Measurements from ENCODE around the gene MAP2K6. TPM values are rescaled to one million over a fixed set of nuclear protein-coding genes. Genes with fewer than 3 reads are reported as not detected.

Gene MAP2K6
- total and polyA plus RNA-seq, 4 donors, result 2.2 to 14.4 (median 7.6) TPM

DNA sequence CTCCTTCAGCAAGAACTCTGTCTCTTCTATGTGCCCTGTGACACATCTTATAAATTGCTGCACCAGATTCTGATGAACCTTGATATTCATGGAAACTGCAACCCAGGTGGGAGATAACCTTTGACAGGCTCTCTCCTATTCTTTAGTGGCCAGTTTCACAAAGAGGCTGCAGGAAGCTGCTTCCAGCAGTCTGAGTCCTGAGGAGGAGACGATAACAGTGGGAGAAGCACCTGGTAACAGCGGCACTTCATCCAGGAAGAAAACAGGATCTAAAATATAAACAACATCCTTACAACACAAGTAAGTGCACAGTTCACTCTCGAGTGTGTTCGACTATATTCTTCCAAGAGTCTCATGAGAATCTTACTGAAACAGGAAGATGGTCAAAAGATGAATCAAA, 180.1 kb downstream of the MAP2K6 start:
- no peak for ATAC-seq (ENCODE audit: insufficient read depth, low FRiP score)
- peak in 1 of 3 donors; percentile 19 for DNase-seq
- H3K27ac ChIP-seq (ENCODE audit: low read depth in 1 of 2, low read length in 1 of 2), result no peak overlapping the region
- H3K27me3 ChIP-seq (ENCODE audit: control insufficient read depth in 3 of 3, insufficient read depth in 3 of 3, low read length in 2 of 3), result no peaks in the 10 kb centered on the region
- H3K4me1 ChIP-seq (ENCODE audit: control insufficient read depth in 5 of 5, insufficient read depth in 5 of 5, low read length in 5 of 5), result peaks cover 0 to 5% (median 0%) of the 10 kb centered on the region in 5 donors
- H3K9me3 ChIP-seq (ENCODE audit: control insufficient read depth in 4 of 4, insufficient read depth in 3 of 4, low read length in 3 of 4), result no peaks in the 10 kb centered on the region
- no peak overlapping the region for H3K9ac ChIP-seq (ENCODE audit: insufficient read depth in 1 of 2, low read length in 2 of 2)
- H3K36me3 ChIP-seq (ENCODE audit: control insufficient read depth in 4 of 4, insufficient read depth in 4 of 4, low read length in 4 of 4), result no peaks in the 10 kb centered on the region
- WGBS, 2 donors, result 62 to 68% methylated on average over 4 of the region's 4 CpGs
- no peak overlapping the region for H3K4me3 ChIP-seq
- TF ChIP-seq, protein P1, sequence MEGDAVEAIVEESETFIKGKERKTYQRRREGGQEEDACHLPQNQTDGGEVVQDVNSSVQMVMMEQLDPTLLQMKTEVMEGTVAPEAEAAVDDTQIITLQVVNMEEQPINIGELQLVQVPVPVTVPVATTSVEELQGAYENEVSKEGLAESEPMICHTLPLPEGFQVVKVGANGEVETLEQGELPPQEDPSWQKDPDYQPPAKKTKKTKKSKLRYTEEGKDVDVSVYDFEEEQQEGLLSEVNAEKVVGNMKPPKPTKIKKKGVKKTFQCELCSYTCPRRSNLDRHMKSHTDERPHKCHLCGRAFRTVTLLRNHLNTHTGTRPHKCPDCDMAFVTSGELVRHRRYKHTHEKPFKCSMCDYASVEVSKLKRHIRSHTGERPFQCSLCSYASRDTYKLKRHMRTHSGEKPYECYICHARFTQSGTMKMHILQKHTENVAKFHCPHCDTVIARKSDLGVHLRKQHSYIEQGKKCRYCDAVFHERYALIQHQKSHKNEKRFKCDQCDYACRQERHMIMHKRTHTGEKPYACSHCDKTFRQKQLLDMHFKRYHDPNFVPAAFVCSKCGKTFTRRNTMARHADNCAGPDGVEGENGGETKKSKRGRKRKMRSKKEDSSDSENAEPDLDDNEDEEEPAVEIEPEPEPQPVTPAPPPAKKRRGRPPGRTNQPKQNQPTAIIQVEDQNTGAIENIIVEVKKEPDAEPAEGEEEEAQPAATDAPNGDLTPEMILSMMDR (IDR thresholded peaks at IDR 0.05; ENCODE audit: control extremely low read depth, extremely low read depth), result no peak

- Histone ChIP-seq H3K4me3 (no peak overlapping the region), H3K36me3 (ENCODE audit: control insufficient read depth in 4 of 4, insufficient read depth in 4 of 4, low read length in 4 of 4) (no peaks in the 10 kb centered on the region), H3K27ac (ENCODE audit: low read depth in 1 of 2, low read length in 1 of 2) (no peak overlapping the region), H3K9ac (ENCODE audit: insufficient read depth in 1 of 2, low read length in 2 of 2) (no peak overlapping the region), H3K27me3 (ENCODE audit: control insufficient read depth in 3 of 3, insufficient read depth in 3 of 3, low read length in 2 of 3) (no peaks in the 10 kb centered on the region), H3K4me1 (ENCODE audit: control insufficient read depth in 5 of 5, insufficient read depth in 5 of 5, low read length in 5 of 5) (peaks cover 0 to 5% (median 0%) of the 10 kb centered on the region in 5 donors), H3K9me3 (ENCODE audit: control insufficient read depth in 4 of 4, insufficient read depth in 3 of 4, low read length in 3 of 4) (no peaks in the 10 kb centered on the region)
- DNase-seq, result no peak
- TF ChIP-seq, protein P1 (IDR thresholded peaks at IDR 0.05; ENCODE audit: control extremely low read depth, extremely low read depth), result no peak
- WGBS, 2 donors, result 85 to 90% methylated on average over 9 of the region's 9 CpGs
- ATAC-seq (ENCODE audit: insufficient read depth, low FRiP score), result no peak
These were observed 181.6 kb downstream of the MAP2K6 start for GRCh38 chr17:69596141-69596540.

- DNase-seq (no peak), ATAC-seq (ENCODE audit: insufficient read depth, low FRiP score) (no peak)
- H3K4me1 ChIP-seq (ENCODE audit: control insufficient read depth in 5 of 5, insufficient read depth in 5 of 5, low read length in 5 of 5), result peaks cover 0 to 5% (median 0%) of the 10 kb centered on the region in 5 donors
- H3K4me3 ChIP-seq, result peak overlapping the region; percentile 8
- H3K27me3 ChIP-seq (ENCODE audit: control insufficient read depth in 3 of 3, insufficient read depth in 3 of 3, low read length in 2 of 3), result no peaks in the 10 kb centered on the region
- H3K9me3 ChIP-seq (ENCODE audit: control insufficient read depth in 4 of 4, insufficient read depth in 3 of 4, low read length in 3 of 4), result no peaks in the 10 kb centered on the region
- no peaks in the 10 kb centered on the region for H3K36me3 ChIP-seq (ENCODE audit: control insufficient read depth in 4 of 4, insufficient read depth in 4 of 4, low read length in 4 of 4)
- no peak overlapping the region for H3K9ac ChIP-seq (ENCODE audit: insufficient read depth in 1 of 2, low read length in 2 of 2)
- WGBS, 2 donors, result 66 to 83% methylated on average over 7 of the region's 7 CpGs
- TF ChIP-seq, protein P1 (IDR thresholded peaks at IDR 0.05; ENCODE audit: control extremely low read depth, extremely low read depth), result no peak
- no peak overlapping the region for H3K27ac ChIP-seq (ENCODE audit: low read depth in 1 of 2, low read length in 1 of 2)
These were observed 183.6 kb downstream of the MAP2K6 start for GRCh38 chr17:69597898-69598692.

Measured in lung (tissue), 12 donors.